PFSK-1 (cell line): ENCODE measurements around the gene AURKA.

Experiments used
- FOXP2 ChIP-seq: optimal IDR thresholded peaks from 2 replicates; pipeline ENCODE3; 2011; ENCODE audit warnings: borderline replicate concordance, control low read depth, inconsistent platforms; ENCODE audit not compliant: insufficient read depth; ENCODE audit errors: extremely low read length, extremely low read depth
- POLR2AphosphoS5 ChIP-seq: IDR thresholded peaks from 2 replicates; pipeline ENCODE4 v1.6.1; 2012; ENCODE audit warnings: low read depth, mild to moderate bottlenecking, control low read depth, low read length, moderate library complexity
- SIN3A ChIP-seq: IDR thresholded peaks from 2 replicates; pipeline ENCODE4 v1.6.1; 2012; ENCODE audit warnings: mild to moderate bottlenecking, low read length, moderate library complexity, borderline replicate concordance; ENCODE audit not compliant: insufficient read depth
- TAF1 ChIP-seq: IDR thresholded peaks from 2 replicates; pipeline ENCODE4 v1.6.1; 2012; ENCODE audit warnings: low read length, control low read depth, borderline replicate concordance; ENCODE audit not compliant: insufficient read depth
- TF ChIP-seq, protein P1 (sequence below), 2 experiments: IDR thresholded peaks; 2 replicates each; pipeline versions ENCODE4 v1.6.1 to v1.8.0; 2011 to 2012; ENCODE audit warnings: low read depth in 2 of 2, low read length in 2 of 2, control low read depth in 1 of 2, inconsistent platforms in 1 of 2, mild to moderate bottlenecking in 1 of 2, moderate library complexity in 1 of 2; ENCODE audit not compliant: insufficient read depth in 1 of 2

Gene AURKA

DNA sequence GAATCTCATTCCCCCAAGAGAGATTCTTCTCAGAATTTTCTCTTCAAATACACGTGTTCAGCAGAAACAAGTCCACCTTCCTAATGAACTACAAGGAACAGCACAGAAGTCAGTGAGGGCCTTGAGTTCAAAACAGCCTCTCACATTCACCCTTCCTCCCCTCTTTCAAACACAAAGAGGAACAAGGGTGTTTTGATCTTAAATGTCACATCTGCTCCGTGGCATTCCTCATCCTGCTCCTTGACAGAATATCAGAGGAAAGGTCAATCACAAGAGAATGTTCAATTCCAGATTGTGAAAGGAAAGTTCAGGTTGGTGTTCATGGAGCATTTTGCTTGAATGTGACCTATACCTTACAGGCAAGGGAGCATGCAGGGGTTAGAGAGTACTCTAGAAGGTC, 68.8 kb downstream of the AURKA start:
- TF ChIP-seq FOXP2 (no peak), SIN3A (no peak), TAF1 (no peak), POLR2AphosphoS5 (no peak)
- TF ChIP-seq, protein P1, sequence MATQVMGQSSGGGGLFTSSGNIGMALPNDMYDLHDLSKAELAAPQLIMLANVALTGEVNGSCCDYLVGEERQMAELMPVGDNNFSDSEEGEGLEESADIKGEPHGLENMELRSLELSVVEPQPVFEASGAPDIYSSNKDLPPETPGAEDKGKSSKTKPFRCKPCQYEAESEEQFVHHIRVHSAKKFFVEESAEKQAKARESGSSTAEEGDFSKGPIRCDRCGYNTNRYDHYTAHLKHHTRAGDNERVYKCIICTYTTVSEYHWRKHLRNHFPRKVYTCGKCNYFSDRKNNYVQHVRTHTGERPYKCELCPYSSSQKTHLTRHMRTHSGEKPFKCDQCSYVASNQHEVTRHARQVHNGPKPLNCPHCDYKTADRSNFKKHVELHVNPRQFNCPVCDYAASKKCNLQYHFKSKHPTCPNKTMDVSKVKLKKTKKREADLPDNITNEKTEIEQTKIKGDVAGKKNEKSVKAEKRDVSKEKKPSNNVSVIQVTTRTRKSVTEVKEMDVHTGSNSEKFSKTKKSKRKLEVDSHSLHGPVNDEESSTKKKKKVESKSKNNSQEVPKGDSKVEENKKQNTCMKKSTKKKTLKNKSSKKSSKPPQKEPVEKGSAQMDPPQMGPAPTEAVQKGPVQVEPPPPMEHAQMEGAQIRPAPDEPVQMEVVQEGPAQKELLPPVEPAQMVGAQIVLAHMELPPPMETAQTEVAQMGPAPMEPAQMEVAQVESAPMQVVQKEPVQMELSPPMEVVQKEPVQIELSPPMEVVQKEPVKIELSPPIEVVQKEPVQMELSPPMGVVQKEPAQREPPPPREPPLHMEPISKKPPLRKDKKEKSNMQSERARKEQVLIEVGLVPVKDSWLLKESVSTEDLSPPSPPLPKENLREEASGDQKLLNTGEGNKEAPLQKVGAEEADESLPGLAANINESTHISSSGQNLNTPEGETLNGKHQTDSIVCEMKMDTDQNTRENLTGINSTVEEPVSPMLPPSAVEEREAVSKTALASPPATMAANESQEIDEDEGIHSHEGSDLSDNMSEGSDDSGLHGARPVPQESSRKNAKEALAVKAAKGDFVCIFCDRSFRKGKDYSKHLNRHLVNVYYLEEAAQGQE (IDR thresholded peaks at IDR 0.05; ENCODE audit: insufficient read depth in 1 of 2, low read depth in 2 of 2, low read length in 2 of 2): no peak

DNA sequence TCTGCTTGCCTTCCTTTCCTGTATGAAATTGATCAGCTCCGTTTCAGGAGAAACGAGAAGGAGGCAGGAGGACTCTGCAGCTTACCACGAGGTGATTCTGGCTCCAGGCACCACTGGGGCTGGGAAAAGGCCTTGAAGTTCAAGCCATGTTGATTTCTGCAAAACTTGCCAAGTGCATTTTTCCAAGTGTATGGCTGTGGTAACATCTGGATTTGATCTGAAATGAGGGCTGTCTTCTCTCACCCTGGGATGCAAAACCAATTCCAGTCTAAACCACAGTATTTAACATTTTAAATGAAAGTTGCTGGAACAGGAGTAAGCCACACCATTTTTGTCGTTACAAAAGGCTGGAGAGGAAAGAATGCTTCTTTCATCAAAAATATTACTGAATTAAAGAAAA, 69.3 kb downstream of the AURKA start:
- no peak for TF ChIP-seq TAF1
- no peak for TF ChIP-seq FOXP2
- no peak for TF ChIP-seq SIN3A
- TF ChIP-seq POLR2AphosphoS5: no peak
- TF ChIP-seq, protein P1 (IDR thresholded peaks at IDR 0.05; ENCODE audit: insufficient read depth in 1 of 2, low read depth in 2 of 2, low read length in 2 of 2): no peak
